Neuronal stem cell (in vitro differentiated cells): ENCODE data around the gene GGT6.
A peak's percentile ranks its signal among the peaks of the same experiment; 100 is the strongest.

Source experiments
- DNase-seq: peaks from one replicate; pipeline ENCODE4 v3.0.0-alpha.2; 2013; ENCODE audit warnings: low spot score
- H2AFZ ChIP-seq: one replicate; pipeline ENCODE4 v1.6.1; 2013; ENCODE audit warnings: mild to moderate bottlenecking, low read length, inconsistent platforms
- H2AK5ac ChIP-seq: 2 replicates; pipeline ENCODE4 v1.6.1; 2013; ENCODE audit warnings: low read depth, mild to moderate bottlenecking, inconsistent platforms, low read length, moderate library complexity, mixed read lengths
- H2BK120ac ChIP-seq: 2 replicates; pipeline ENCODE4 v1.6.1; 2013; ENCODE audit warnings: low read depth, mild to moderate bottlenecking, inconsistent platforms, low read length, moderate library complexity, mixed read lengths
- H2BK12ac ChIP-seq: one replicate; pipeline ENCODE4 v1.6.1; 2013; ENCODE audit warnings: low read length, inconsistent platforms
- H2BK15ac ChIP-seq: 2 replicates; pipeline ENCODE4 v1.6.1; 2013; ENCODE audit warnings: mild to moderate bottlenecking, low read length, inconsistent platforms, mixed read lengths
- H2BK5ac ChIP-seq: one replicate; pipeline ENCODE4 v1.6.1; 2013; ENCODE audit warnings: inconsistent platforms, mild to moderate bottlenecking, low read length, moderate library complexity
- H3K14ac ChIP-seq: one replicate; pipeline ENCODE4 v1.6.1; 2013; ENCODE audit warnings: low read length, inconsistent platforms
- H3K18ac ChIP-seq: 2 replicates; pipeline ENCODE4 v1.6.1; 2013; ENCODE audit warnings: low read length, inconsistent platforms
- H3K23ac ChIP-seq: 2 replicates; pipeline ENCODE4 v1.6.1; 2013; ENCODE audit warnings: low read depth, mild to moderate bottlenecking, mixed read lengths, low read length, inconsistent platforms; ENCODE audit not compliant: poor library complexity
- H3K27ac ChIP-seq: replicated peaks from 3 replicates; pipeline ENCODE4 v1.5.1; 2013; ENCODE audit warnings: low read length, inconsistent platforms
- H3K27me3 ChIP-seq, 3 experiments: 2 replicates each; pipeline ENCODE4 v1.6.1; 2013; ENCODE audit warnings: low read length in 3 of 3, mild to moderate bottlenecking in 2 of 3, inconsistent platforms in 1 of 3, low read depth in 1 of 3, mixed read lengths in 1 of 3, moderate library complexity in 1 of 3; ENCODE audit not compliant: control insufficient read depth in 3 of 3, insufficient read depth in 3 of 3
- H3K36me3 ChIP-seq, 2 donors: replicated peaks in 1 of 2; 2 replicates each; pipeline ENCODE4 v1.6.1; 2013; ENCODE audit warnings: low read length in 2 of 2; ENCODE audit not compliant: control insufficient read depth in 2 of 2, insufficient read depth in 2 of 2
- H3K4ac ChIP-seq: 2 replicates; pipeline ENCODE4 v1.6.1; 2013; ENCODE audit warnings: inconsistent platforms, mild to moderate bottlenecking, low read length, moderate library complexity
- H3K4me1 ChIP-seq, 2 donors: 1 replicate in 1 of 2; 2 replicates in 1 of 2; pipeline ENCODE4 v1.6.1; 2013; ENCODE audit warnings: low read length in 2 of 2, low read depth in 1 of 2; ENCODE audit not compliant: control insufficient read depth in 2 of 2, insufficient read depth in 1 of 2
- H3K4me2 ChIP-seq: one replicate; pipeline ENCODE4 v1.6.1; 2013; ENCODE audit warnings: mild to moderate bottlenecking, low read length, inconsistent platforms; ENCODE audit not compliant: insufficient read depth, poor library complexity, severe bottlenecking
- H3K4me3 ChIP-seq, 2 donors: 2 replicates each; pipeline ENCODE4 v1.5.1; 2013; ENCODE audit warnings: low read length in 2 of 2, mild to moderate bottlenecking in 2 of 2, inconsistent platforms in 1 of 2, moderate library complexity in 1 of 2
- H3K79me1 ChIP-seq: one replicate; pipeline ENCODE4 v1.6.1; 2013; ENCODE audit warnings: low read depth, mild to moderate bottlenecking, inconsistent platforms, low read length, moderate library complexity
- H3K9ac ChIP-seq: one replicate; pipeline ENCODE4 v1.6.1; 2013; ENCODE audit warnings: mild to moderate bottlenecking, low read depth, low read length, inconsistent platforms; ENCODE audit not compliant: poor library complexity
- H3K9me3 ChIP-seq, 2 donors: replicated peaks in 1 of 2; 2 replicates each; pipeline versions ENCODE3 to v1.6.1; 2013; ENCODE audit warnings: low read length in 2 of 2, mild to moderate bottlenecking in 2 of 2, inconsistent platforms in 1 of 2, low read depth in 1 of 2, mixed read lengths in 1 of 2, moderate library complexity in 1 of 2; ENCODE audit not compliant: control insufficient read depth in 2 of 2, insufficient read depth in 1 of 2
- H4K8ac ChIP-seq: one replicate; pipeline ENCODE4 v1.6.1; 2013; ENCODE audit warnings: low read depth, mild to moderate bottlenecking, inconsistent platforms, low read length, moderate library complexity
- H4K91ac ChIP-seq: one replicate; pipeline ENCODE4 v1.6.1; 2013; ENCODE audit warnings: low read length, low read depth, mild to moderate bottlenecking, inconsistent platforms; ENCODE audit not compliant: poor library complexity
- WGBS, 2 donors: extraction: QIAGEN DNeasy Blood & Tissue Kit; methylation state at CpG; one replicate each; pipeline ENCODE4 v1.1.7; 2013; ENCODE audit warnings: missing lambda C conversion rate in 2 of 2, mixed read lengths in 1 of 2; ENCODE audit not compliant: insufficient read length in 2 of 2, insufficient replicate concordance in 1 of 2; ENCODE audit errors: extremely low coverage in 2 of 2; 5-methylcytosine and 5-hydroxymethylcytosine counted together

Gene GGT6

DNA sequence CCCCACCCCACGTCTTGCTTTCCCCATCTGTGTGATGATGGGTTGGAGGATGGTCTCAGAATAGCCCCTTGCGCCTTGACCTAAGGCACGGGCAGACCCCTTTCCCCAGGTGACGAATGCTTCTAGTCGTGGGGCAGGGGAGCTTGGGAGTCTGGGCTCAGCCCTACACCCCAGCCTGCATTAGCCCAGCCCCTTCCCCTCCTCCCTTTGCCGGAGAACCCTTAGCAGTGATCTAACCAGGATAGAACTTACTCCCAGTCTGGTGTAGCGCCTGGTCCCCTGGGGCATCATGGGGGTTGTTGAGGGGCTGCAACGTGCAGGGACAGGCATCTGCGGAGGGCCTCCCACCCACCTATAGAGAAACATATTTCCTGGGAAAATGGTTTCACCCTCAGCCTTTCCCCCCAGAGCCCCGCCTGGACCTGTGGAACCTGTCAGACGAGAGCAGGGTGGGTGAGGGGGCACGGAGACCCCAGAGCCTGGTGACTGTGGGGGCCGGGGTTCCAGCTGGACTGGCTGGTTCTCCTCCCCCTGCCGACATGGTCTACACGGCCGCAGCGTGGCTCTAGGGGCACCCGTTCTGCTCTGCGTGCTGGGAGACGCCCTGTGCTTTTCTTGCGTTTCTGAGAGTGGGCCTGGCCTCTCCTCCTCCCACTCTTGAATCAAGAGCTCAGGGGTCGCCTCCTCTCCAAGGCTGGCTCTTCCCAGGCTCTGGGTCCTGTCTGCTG is 28.7 kb upstream of the GGT6 start:
- Histone ChIP-seq H2BK12ac (peak overlapping the region; percentile 73), H3K18ac (peak overlapping the region; percentile 27), H4K91ac (no peak overlapping the region), H3K27me3 (peaks cover 4 to 93% (median 13%) of the 10 kb centered on the region in 3 experiments), H3K4ac (no peak overlapping the region), H3K23ac (peak overlapping the region; percentile 55), H3K4me3 (no peak overlapping the region), H2BK120ac (no peak overlapping the region), H3K14ac (peak overlapping the region; percentile 94), H3K9ac (peak overlapping the region; percentile 21), H3K27ac (no peak overlapping the region), H3K4me2 (no peak overlapping the region), H2BK15ac (peak overlapping the region; percentile 17), H3K36me3 (no peaks in the 10 kb centered on the region), H2AK5ac (peak overlapping the region; percentile 52), H2AFZ (no peak overlapping the region), H3K4me1 (peaks cover 0 to 6% of the 10 kb centered on the region in 2 donors), H2BK5ac (peak overlapping the region; percentile 48), H3K79me1 (peaks cover 4% of the 10 kb centered on the region), H3K9me3 (peaks cover 0 to 2% of the 10 kb centered on the region in 2 donors), H4K8ac (no peak overlapping the region)
- no CpG with 5 or more reads among the region's 22 CpGs for WGBS, 2 donors
- no peak for DNase-seq

DNA sequence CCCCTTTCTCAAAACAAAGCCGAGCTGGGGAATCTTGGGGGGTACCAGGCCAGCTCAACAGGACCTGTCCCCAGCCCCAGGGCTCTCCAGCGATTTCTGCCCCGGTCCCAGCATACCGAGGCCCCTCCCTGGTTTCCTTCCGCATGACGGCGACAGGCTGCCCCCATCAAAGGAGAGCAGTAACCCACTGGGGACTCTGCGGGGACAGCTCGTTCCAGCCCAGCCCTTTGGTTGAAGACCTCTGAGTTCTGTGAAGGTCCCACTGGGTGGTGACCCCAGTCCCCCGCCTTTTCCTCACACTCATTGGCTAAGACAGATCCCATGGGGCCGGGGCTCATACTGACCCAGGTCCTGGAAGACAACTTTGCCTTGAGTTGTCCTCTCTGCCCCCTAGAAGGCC is 28.0 kb upstream of the GGT6 start:
- peaks cover 4% of the 10 kb centered on the region for H3K79me1 ChIP-seq
- WGBS, 2 donors = no CpG with 5 or more reads among the region's 11 CpGs

DNA sequence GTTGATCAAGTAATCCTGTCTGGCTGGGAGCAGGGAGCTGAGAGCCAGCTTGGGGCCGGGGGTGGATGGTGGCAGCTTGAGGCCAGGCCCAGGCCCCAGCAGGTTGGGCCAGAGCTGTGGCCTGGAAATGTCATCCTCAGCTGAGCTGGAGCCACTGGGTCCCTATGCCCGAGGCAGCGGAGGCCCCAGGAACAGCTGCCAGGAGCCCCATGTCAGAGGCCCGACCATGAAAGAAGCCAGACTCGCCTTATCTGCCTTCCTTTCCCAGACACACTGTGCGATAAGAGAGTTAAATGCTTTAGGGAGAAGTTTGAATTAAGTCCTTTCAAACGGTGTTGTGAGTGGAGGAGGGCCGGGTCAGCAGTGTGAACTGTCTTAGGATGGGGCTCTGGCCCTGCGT is 27.4 kb upstream of the GGT6 start:
- Histone ChIP-seq H3K14ac (no peak overlapping the region), H4K8ac (no peak overlapping the region), H3K9ac (no peak overlapping the region), H2BK120ac (no peak overlapping the region), H3K9me3 (peaks cover 0 to 2% of the 10 kb centered on the region in 2 donors), H3K23ac (peak overlapping the region; percentile 34), H3K18ac (peak overlapping the region; percentile 28), H2BK5ac (no peak overlapping the region), H3K79me1 (peaks cover 4% of the 10 kb centered on the region), H3K4me1 (peaks cover 3 to 10% of the 10 kb centered on the region in 2 donors), H2BK12ac (no peak overlapping the region), H4K91ac (no peak overlapping the region), H3K36me3 (no peaks in the 10 kb centered on the region), H2AK5ac (no peak overlapping the region), H2AFZ (no peak overlapping the region), H3K4ac (no peak overlapping the region), H3K27ac (no peak overlapping the region), H3K27me3 (peaks cover 4 to 95% (median 22%) of the 10 kb centered on the region in 3 experiments), H3K4me3 (no peak overlapping the region), H2BK15ac (no peak overlapping the region), H3K4me2 (no peak overlapping the region)
- DNase-seq = no peak
- WGBS, 2 donors = no CpG with 5 or more reads among the region's 9 CpGs

More for the DNA sequence above, 28.0 kb upstream of the GGT6 start:
- Histone ChIP-seq H3K27me3 (peaks cover 4 to 95% (median 19%) of the 10 kb centered on the region in 3 experiments), H3K27ac (no peak overlapping the region), H2BK5ac (peak overlapping the region; percentile 48), H3K4me2 (no peak overlapping the region), H3K4ac (no peak overlapping the region), H2AFZ (no peak overlapping the region), H3K18ac (peak overlapping the region; percentile 11), H3K4me1 (peaks cover 3 to 8% of the 10 kb centered on the region in 2 donors), H3K36me3 (no peaks in the 10 kb centered on the region), H3K23ac (no peak overlapping the region), H3K9me3 (peaks cover 0 to 2% of the 10 kb centered on the region in 2 donors), H2BK15ac (peak overlapping the region; percentile 17), H4K91ac (no peak overlapping the region), H2BK120ac (peak overlapping the region; percentile 47), H3K4me3 (no peak overlapping the region), H4K8ac (no peak overlapping the region), H3K14ac (peak overlapping the region; percentile 94), H2BK12ac (peak overlapping the region; percentile 41), H2AK5ac (no peak overlapping the region), H3K9ac (peak overlapping the region; percentile 21)
- DNase-seq = no peak

DNA sequence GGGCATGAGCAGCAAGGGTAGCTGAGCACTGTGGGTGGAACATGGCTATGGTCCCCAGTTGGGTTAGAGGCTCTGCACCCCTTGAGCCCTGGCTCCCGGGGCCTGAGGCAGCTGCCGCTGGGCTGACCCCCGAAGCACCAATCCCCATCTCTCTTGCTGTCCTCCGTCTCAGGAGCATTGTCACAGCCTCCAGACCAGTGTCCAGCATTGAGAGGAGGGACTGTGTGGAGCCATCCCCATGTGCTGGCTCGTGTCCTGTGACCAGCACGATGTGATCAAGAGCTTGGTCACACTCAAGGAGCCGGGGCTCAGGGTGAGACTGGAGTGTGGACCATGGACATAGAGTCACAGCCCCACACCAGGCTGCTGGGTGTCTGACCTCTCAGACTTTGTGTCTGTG is 26.8 kb upstream of the GGT6 start:
- H3K14ac ChIP-seq = peak overlapping the region; percentile 75
- H2BK120ac ChIP-seq = peak overlapping the region; percentile 19
- peak overlapping the region; percentile 16 for H2BK12ac ChIP-seq
- no CpG with 5 or more reads among the region's 7 CpGs for WGBS, 2 donors
- no peak overlapping the region for H3K4me3 ChIP-seq
- no peak for DNase-seq
- no peak overlapping the region for H2BK5ac ChIP-seq
- H2AK5ac ChIP-seq = no peak overlapping the region
- H3K27me3 ChIP-seq = peaks cover 4 to 95% (median 22%) of the 10 kb centered on the region in 3 experiments
- H3K36me3 ChIP-seq = no peaks in the 10 kb centered on the region
- no peak overlapping the region for H3K18ac ChIP-seq
- peaks cover 4% of the 10 kb centered on the region for H3K79me1 ChIP-seq
- H4K8ac ChIP-seq = no peak overlapping the region
- no peak overlapping the region for H2AFZ ChIP-seq
- no peak overlapping the region for H3K9ac ChIP-seq
- H3K4ac ChIP-seq = no peak overlapping the region
- H2BK15ac ChIP-seq = no peak overlapping the region
- peak overlapping the region; percentile 46 for H4K91ac ChIP-seq
- H3K4me1 ChIP-seq = peaks cover 6 to 14% of the 10 kb centered on the region in 2 donors
- H3K27ac ChIP-seq = no peak overlapping the region
- H3K9me3 ChIP-seq = peaks cover 0 to 2% of the 10 kb centered on the region in 2 donors
- H3K23ac ChIP-seq = no peak overlapping the region
- H3K4me2 ChIP-seq = no peak overlapping the region
